MM.1S (cell line): Measurements from ENCODE around the gene FBXL7.

Experiments used
- EZH2 ChIP-seq: fragments of 300-600 bp; sonication (generic); optimal IDR thresholded peaks from 2 replicates; pipeline ENCODE3; 2017; ENCODE audit warnings: low read depth, mild to moderate bottlenecking, antibody characterized with exemption, low read length, mixed read lengths
- EZH2phosphoT487 ChIP-seq: fragments of 300-600 bp; sonication (generic); IDR thresholded peaks from 2 replicates; pipeline ENCODE4 v1.6.1; 2018; ENCODE audit warnings: antibody characterized with exemption, low read length
- TF ChIP-seq, protein P1 (sequence below): fragments of 300-600 bp; sonication (generic); IDR thresholded peaks from 2 replicates; pipeline ENCODE4 v1.5.1; 2016; ENCODE audit warnings: antibody characterized with exemption, low read length, mixed read lengths

DNA sequence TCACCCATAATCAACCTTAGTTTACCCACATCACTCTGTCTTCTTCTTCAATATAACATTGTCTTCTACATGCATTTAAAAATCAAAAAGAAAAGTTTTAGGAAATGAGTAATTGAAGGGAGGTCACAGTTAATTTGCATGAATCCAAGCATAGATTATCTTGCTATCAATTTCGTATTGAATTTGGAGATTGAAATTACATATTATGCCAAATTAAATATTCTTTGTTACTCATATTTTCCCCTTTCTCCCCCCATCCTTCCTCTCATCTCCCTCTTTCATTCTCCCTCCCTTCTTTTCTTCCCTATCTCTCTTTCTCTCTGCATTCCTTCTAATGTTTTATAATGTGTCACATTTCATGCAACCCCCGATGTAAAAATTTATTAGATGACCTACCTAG lies 303.3 kb downstream of the FBXL7 start:
- TF ChIP-seq, protein P1, sequence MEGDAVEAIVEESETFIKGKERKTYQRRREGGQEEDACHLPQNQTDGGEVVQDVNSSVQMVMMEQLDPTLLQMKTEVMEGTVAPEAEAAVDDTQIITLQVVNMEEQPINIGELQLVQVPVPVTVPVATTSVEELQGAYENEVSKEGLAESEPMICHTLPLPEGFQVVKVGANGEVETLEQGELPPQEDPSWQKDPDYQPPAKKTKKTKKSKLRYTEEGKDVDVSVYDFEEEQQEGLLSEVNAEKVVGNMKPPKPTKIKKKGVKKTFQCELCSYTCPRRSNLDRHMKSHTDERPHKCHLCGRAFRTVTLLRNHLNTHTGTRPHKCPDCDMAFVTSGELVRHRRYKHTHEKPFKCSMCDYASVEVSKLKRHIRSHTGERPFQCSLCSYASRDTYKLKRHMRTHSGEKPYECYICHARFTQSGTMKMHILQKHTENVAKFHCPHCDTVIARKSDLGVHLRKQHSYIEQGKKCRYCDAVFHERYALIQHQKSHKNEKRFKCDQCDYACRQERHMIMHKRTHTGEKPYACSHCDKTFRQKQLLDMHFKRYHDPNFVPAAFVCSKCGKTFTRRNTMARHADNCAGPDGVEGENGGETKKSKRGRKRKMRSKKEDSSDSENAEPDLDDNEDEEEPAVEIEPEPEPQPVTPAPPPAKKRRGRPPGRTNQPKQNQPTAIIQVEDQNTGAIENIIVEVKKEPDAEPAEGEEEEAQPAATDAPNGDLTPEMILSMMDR = no peak
- TF ChIP-seq EZH2 (no peak), EZH2phosphoT487 (no peak)
